Stimulated activated CD4-positive, alpha-beta T cell treated with anti-CD3 and anti-CD28 coated beads, TNF-alpha, amount 100 ng/mL, for 48 hours (primary cell): ENCODE results near the gene CAPN6.

Source experiments
- DNase-seq, 3 donors: peaks; one replicate each; pipeline ENCODE4 v3.0.0-alpha.2; 2020; ENCODE audit warnings: low read depth in 3 of 3

CAPN6 gene

DNA sequence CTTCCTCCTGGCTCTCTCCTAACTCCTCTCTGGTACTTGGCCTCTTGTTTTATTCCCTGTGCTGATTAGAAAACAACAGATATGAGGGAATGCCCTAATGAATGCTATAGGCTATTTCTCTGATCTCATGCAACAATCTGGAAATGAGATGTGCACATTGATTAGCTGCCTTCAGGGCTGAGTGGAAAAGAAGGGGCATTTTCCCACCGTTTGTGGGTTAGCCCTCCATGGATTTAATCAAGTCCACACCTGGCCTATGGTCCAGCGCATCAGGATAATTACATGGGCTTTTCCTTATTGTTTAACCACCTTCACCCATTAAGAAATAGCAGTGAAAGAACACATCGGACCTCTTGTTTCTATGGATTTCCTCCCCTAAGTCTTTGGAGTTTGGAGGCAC is 70.0 kb downstream of the CAPN6 start:
- DNase-seq: no peak

DNA sequence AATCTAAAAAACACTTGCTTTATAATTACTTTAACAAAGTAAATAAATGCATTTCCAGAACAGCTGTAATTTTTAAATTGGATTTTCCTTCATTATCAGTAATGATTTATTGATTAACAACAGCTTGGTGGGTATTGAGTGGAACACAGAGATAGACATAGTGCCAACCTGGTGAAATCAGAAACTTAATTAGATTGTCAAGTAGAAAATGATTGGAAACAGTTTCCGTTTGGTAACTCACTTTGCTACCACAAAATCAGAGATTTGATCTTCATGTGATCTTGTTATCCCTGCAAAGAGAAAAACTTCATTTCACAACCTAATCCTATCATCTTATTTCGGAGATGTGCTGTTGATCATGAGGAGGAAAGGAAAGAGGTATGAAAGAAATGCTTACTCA is 70.8 kb downstream of the CAPN6 start:
- DNase-seq: no peak
